Measurements from ENCODE around the gene ZNF100.

DNA sequence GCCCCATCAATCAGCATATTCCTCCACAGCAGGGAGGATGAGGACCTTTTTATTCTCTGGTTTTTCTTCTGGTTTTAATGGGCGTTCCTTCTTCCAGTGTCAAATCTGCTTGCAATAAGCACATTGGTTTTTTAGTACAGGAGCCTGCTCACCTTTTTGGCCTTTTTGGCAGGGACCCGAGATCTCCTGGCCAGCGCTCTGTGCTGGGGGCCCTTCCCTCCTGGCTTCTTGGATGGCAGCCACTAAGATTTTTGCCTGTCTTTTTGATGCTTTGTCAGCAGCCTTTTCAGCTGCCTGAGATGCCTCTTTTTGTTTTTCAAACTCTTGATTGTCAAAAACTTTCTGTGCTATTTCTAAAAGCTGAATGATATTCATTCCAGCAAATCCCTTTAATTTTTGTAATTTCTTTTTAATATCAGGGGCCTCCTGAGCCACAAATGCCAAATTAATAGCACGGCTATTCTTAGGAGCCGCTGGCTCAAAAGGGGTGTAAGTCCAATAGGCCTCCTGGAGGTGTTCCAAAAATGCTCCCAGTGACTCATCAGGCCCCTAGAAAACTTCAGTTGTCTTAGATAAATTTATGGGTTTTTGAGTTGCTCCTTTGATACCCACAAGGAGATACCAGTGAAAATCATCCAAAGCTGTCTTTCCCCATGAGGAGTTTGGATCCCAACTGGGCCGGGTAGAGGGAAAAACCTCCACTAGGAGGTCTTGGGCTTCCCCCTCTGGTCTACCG, 73.0 kb downstream of the ZNF100 start:
- TF ChIP-seq POLR2A (IDR thresholded peaks at IDR 0.05; ENCODE audit: low read length) (no peak), GATA1 (IDR thresholded peaks at IDR 0.05; ENCODE audit: low read depth, low read length) (no peak)
